HCT116 (cell line): ENCODE measurements around the gene NPB. TPM values are rescaled to one million over a fixed set of nuclear protein-coding genes. Genes with fewer than 3 reads are reported as not detected.

Experiments used
- ATAC-seq: fragments of 200-7000 bp; cut with Tn5 transposase; 2 replicates; pipeline ENCODE4 v1.9.1; 2020; ENCODE audit warnings: mild to moderate bottlenecking, moderate library complexity
- BruUV-seq: library from RNA; stranded (reverse); fragments of 400-500 nt; replicated peaks from 2 replicates; lab custom pipeline; 2021; lab: Mats Ljungman, UMichigan
- CTCF ChIA-PET: fragments of 300-600 bp; sonication (Branson Sonifier 250); formaldehyde crosslinking; loops from one replicate; lab custom pipeline; 2021; ENCODE audit warnings: antibody characterized with exemption; lab: Charles Lee
- POLR2A ChIA-PET: fragments of 300-600, 350-600 bp; sonication (Branson Sonifier 250); formaldehyde crosslinking; loops from one replicate; lab custom pipeline; 2021; ENCODE audit warnings: antibody characterized with exemption; lab: Charles Lee
- RAD21 ChIA-PET, 2 experiments: fragments of 300-600 bp; sonication (Branson Sonifier 250); formaldehyde crosslinking; loops; one replicate each; lab custom pipeline; 2023; ENCODE audit warnings: low total read pairs in 2 of 2; ENCODE audit not compliant: uncharacterized antibody in 2 of 2, unreplicated experiment in 2 of 2, low non-redundant PET in 1 of 2; lab: Charles Lee
- DNase-seq: peaks from one replicate; pipeline ENCODE4 v3.0.0-alpha.2; 2010; ENCODE audit warnings: low read depth, low spot score
- H2AFZ ChIP-seq: fragments of 200-600 bp; shearing (Covaris generic), sonication (generic); 2 replicates; pipeline ENCODE4 v1.6.1; 2017; ENCODE audit warnings: low read depth, mixed run types, mixed read lengths, antibody characterized with exemption, low read length; ENCODE audit not compliant: poor library complexity, severe bottlenecking
- H3K27ac ChIP-seq: 2 replicates; pipeline ENCODE4 v1.5.1; 2012; ENCODE audit warnings: low read depth, low read length
- H3K27me3 ChIP-seq: fragments of 200-600 bp; sonication (generic); 2 replicates; pipeline ENCODE4 v1.6.1; 2016; ENCODE audit warnings: mixed run types, low read length, mixed read lengths; ENCODE audit not compliant: insufficient read depth
- H3K36me3 ChIP-seq, 2 experiments: fragments of 200-500 bp in 1 of 2; fragments of 200-600 bp in 1 of 2; sonication (Bioruptor generic) in 1 of 2; sonication (generic) in 1 of 2; 2 replicates each; pipeline versions ENCODE4 v1.5.1 to v1.6.1; 2014 to 2016; ENCODE audit warnings: low read length in 2 of 2, inconsistent platforms in 1 of 2, mixed read lengths in 1 of 2, mixed run types in 1 of 2; ENCODE audit not compliant: insufficient read depth in 2 of 2, control insufficient read depth in 1 of 2
- H3K4me1 ChIP-seq, 2 experiments: fragments of 200-600 bp in 1 of 2; sonication (generic) in 1 of 2; 2 replicates each; pipeline versions ENCODE4 v1.5.1 to v1.6.1; 2012 to 2017; ENCODE audit warnings: low read length in 2 of 2, inconsistent platforms in 1 of 2, mild to moderate bottlenecking in 1 of 2, mixed read lengths in 1 of 2, mixed run types in 1 of 2, moderate library complexity in 1 of 2; ENCODE audit not compliant: insufficient read depth in 2 of 2, control insufficient read depth in 1 of 2
- H3K4me2 ChIP-seq: fragments of 200-600 bp; sonication (generic); 2 replicates; pipeline ENCODE4 v1.6.1; 2017; ENCODE audit warnings: mixed run types, low read length, mixed read lengths
- H3K4me3 ChIP-seq, 2 experiments: fragments of 200-600 bp in 1 of 2; sonication (generic) in 1 of 2; replicated peaks in 1 of 2; 2 replicates each; pipeline ENCODE4 v1.5.1; 2011 to 2016; ENCODE audit warnings: low read length in 2 of 2, control low read depth in 1 of 2, low read depth in 1 of 2, mild to moderate bottlenecking in 1 of 2, mixed read lengths in 1 of 2, mixed run types in 1 of 2
- H3K79me2 ChIP-seq: fragments of 200-600 bp; sonication (generic); 2 replicates; pipeline ENCODE4 v1.6.1; 2017; ENCODE audit warnings: mild to moderate bottlenecking, mixed run types, low read length, moderate library complexity, mixed read lengths; ENCODE audit not compliant: insufficient read depth
- H3K9ac ChIP-seq: fragments of 200-600 bp; sonication (generic); 2 replicates; pipeline ENCODE4 v1.6.1; 2016; ENCODE audit warnings: low read length, mixed read lengths
- H3K9me2 ChIP-seq: fragments of 200-600 bp; sonication (generic), shearing (Covaris generic); 2 replicates; pipeline ENCODE4 v1.6.1; 2017; ENCODE audit warnings: mixed run types, mild to moderate bottlenecking, moderate library complexity; ENCODE audit not compliant: insufficient read depth
- H3K9me3 ChIP-seq, 2 experiments: fragments of 200-500 bp in 1 of 2; fragments of 200-600 bp in 1 of 2; sonication (Bioruptor generic) in 1 of 2; sonication (generic) in 1 of 2; 2 replicates each; pipeline ENCODE4 v1.6.1; 2014 to 2017; ENCODE audit warnings: low read length in 2 of 2, mixed read lengths in 2 of 2, inconsistent platforms in 1 of 2, low read depth in 1 of 2, mild to moderate bottlenecking in 1 of 2, mixed run types in 1 of 2, moderate library complexity in 1 of 2; ENCODE audit not compliant: control insufficient read depth in 1 of 2, insufficient read depth in 1 of 2
- H4K20me1 ChIP-seq: fragments of 200-600 bp; sonication (generic), shearing (Covaris generic); 2 replicates; pipeline ENCODE4 v1.6.1; 2017; ENCODE audit warnings: mixed run types, mild to moderate bottlenecking, moderate library complexity; ENCODE audit not compliant: insufficient read depth
- ATF3 ChIP-seq: IDR thresholded peaks from 2 replicates; pipeline ENCODE4 v1.6.1; 2012
- CBX3 ChIP-seq: IDR thresholded peaks from 2 replicates; pipeline ENCODE4 v1.6.1; 2012; ENCODE audit warnings: low read depth
- CEBPB ChIP-seq: IDR thresholded peaks from 2 replicates; pipeline ENCODE4 v1.6.1; 2012; ENCODE audit warnings: low read depth
- CTCF ChIP-seq, 3 experiments: fragments of 200-600 bp in 1 of 3; sonication (generic) in 1 of 3; IDR thresholded peaks in 2 of 3; conservative IDR thresholded peaks in 1 of 3; 2 replicates each; pipeline ENCODE4 v1.5.1; 2012 to 2017; ENCODE audit warnings: low read depth in 2 of 3, low read length in 2 of 3, antibody characterized with exemption in 1 of 3, borderline replicate concordance in 1 of 3, control low read depth in 1 of 3, mild to moderate bottlenecking in 1 of 3, mixed read lengths in 1 of 3, mixed run types in 1 of 3, moderate library complexity in 1 of 3; ENCODE audit not compliant: insufficient read depth in 1 of 3
- ELF1 ChIP-seq: IDR thresholded peaks from 2 replicates; pipeline ENCODE4 v1.6.1; 2012; ENCODE audit warnings: low read depth, borderline replicate concordance
- EZH2phosphoT487 ChIP-seq: fragments of 200-600 bp; IDR thresholded peaks from 2 replicates; pipeline ENCODE4 v1.6.1; 2018; ENCODE audit warnings: antibody characterized with exemption, borderline replicate concordance
- FOSL1 ChIP-seq: IDR thresholded peaks from 2 replicates; pipeline ENCODE4 v1.6.1; 2012; ENCODE audit warnings: low read depth
- POLR2A ChIP-seq: IDR thresholded peaks from 2 replicates; pipeline ENCODE4 v1.7.0; 2011; ENCODE audit warnings: borderline replicate concordance; ENCODE audit not compliant: insufficient read depth, insufficient read length; ENCODE audit errors: extremely low read depth
- POLR2AphosphoS5 ChIP-seq: IDR thresholded peaks from 2 replicates; pipeline ENCODE4 v1.6.1; 2011; ENCODE audit warnings: mild to moderate bottlenecking, low read depth, low read length, moderate library complexity
- TCF7L2 ChIP-seq: IDR thresholded peaks from 2 replicates; pipeline ENCODE4 v1.7.0; 2011; ENCODE audit warnings: borderline replicate concordance, inconsistent platforms; ENCODE audit not compliant: insufficient read depth, insufficient read length; ENCODE audit errors: extremely low read depth
- ZBTB33 ChIP-seq: IDR thresholded peaks from 2 replicates; pipeline ENCODE4 v1.6.1; 2011; ENCODE audit warnings: mild to moderate bottlenecking, low read length, moderate library complexity; ENCODE audit not compliant: insufficient replicate concordance; ENCODE audit errors: extremely low read depth
- ZNF274 ChIP-seq: fragments of 200-500 bp; sonication (Bioruptor generic); IDR thresholded peaks from 2 replicates; pipeline ENCODE4 v1.6.1; 2014; ENCODE audit warnings: mild to moderate bottlenecking, low read depth, low read length, inconsistent platforms
- intact Hi-C: fragments of 100-400 bp; cut with micrococcal nuclease; formaldehyde crosslinking; loops from 2 replicates; pipeline ENCODE4 v1.10.0; 2022
- total RNA-seq: library from RNA; stranded (reverse); gene quantifications from one replicate; pipeline ENCODE4 v1.2.1, GENCODE V29; 2021; ENCODE audit not compliant: unreplicated experiment

NPB gene
- total RNA-seq, 1 experiment from 2014 or later, result 1.2 TPM

GRCh38 chr17:81877569-81877968, 24.5 kb upstream of the NPB start:
- TF ChIP-seq ZBTB33 (no peak), POLR2A (no peak), ZNF274 (no peak), ATF3 (no peak), EZH2phosphoT487 (no peak), CBX3 (no peak), POLR2AphosphoS5 (no peak), CEBPB (no peak), FOSL1 (no peak), TCF7L2 (no peak), ELF1 (no peak), CTCF (IDR thresholded peaks at IDR 0.05 in 2 of 3, conservative IDR thresholded peaks at IDR 0.05 in 1 of 3; ENCODE audit: borderline replicate concordance in 1 of 3, insufficient read depth in 1 of 3, low read depth in 2 of 3, low read length in 2 of 3) (no peak)
- RAD21 ChIA-PET, result no interaction called here
- Histone ChIP-seq H3K4me1 (peaks cover 5 to 18% of the 10 kb centered on the region in 2 experiments), H3K79me2 (peaks cover 34% of the 10 kb centered on the region), H3K36me3 (peaks cover 11 to 45% of the 10 kb centered on the region in 2 experiments), H4K20me1 (peaks cover 4% of the 10 kb centered on the region), H2AFZ (no peak overlapping the region), H3K27ac (no peak overlapping the region), H3K9me2 (no peaks in the 10 kb centered on the region), H3K9me3 (no peaks in the 10 kb centered on the region), H3K4me3 (no peak overlapping the region), H3K4me2 (no peak overlapping the region), H3K27me3 (no peaks in the 10 kb centered on the region), H3K9ac (no peak overlapping the region)
- CTCF ChIA-PET, result interaction anchor here (0.6 kb wide), 1 partner anchor 33 kb away, joined by 5 read pairs; the partner anchor contains the start of gene PCYT2
- no peak for DNase-seq
- ATAC-seq, result no peak
- no TSS peak for BruUV-seq
- intact Hi-C loops, result no loop called here
- POLR2A ChIA-PET, result no interaction called here
